Activated T-helper 1 cell treated with anti-CD3 and anti-CD28 coated beads, Interleukin-2, amount 50 U/mL, for 16 hours (primary cell): ENCODE measurements around the gene PLA2G2F.

ENCODE experiments used
- DNase-seq, 2 donors: peaks; one replicate each; pipeline ENCODE4 v3.0.0-alpha.2; 2020; ENCODE audit warnings: low read depth in 1 of 2, low spot score in 1 of 2

Gene PLA2G2F

GRCh38 chr1:20141466-20141865 is 2.3 kb downstream of the PLA2G2F start:
- no peak for DNase-seq

GRCh38 chr1:20142001-20142710 is 3.0 kb downstream of the PLA2G2F start:
- DNase-seq = no peak

- no peak for DNase-seq
Observed at GRCh38 chr1:20143318-20143717, 4.2 kb downstream of the PLA2G2F start.

GRCh38 chr1:20143734-20144565 is 4.8 kb downstream of the PLA2G2F start:
- no peak for DNase-seq

GRCh38 chr1:20147846-20148570 is 8.9 kb downstream of the PLA2G2F start:
- no peak for DNase-seq

GRCh38 chr1:20148571-20149500 is 9.7 kb downstream of the PLA2G2F start:
- no peak for DNase-seq

- no peak for DNase-seq
Observed at GRCh38 chr1:20149601-20150325, 10.6 kb downstream of the PLA2G2F start.

GRCh38 chr1:20150326-20150705 is 11.2 kb downstream of the PLA2G2F start:
- no peak for DNase-seq

- DNase-seq = no peak
Observed at GRCh38 chr1:20150969-20151368, 11.8 kb downstream of the PLA2G2F start.

- peak; percentile 60 to 62 for DNase-seq
Observed at GRCh38 chr1:20151906-20152598, 12.9 kb downstream of the PLA2G2F start.

- no peak for DNase-seq
Observed at GRCh38 chr1:20152599-20152930, 13.4 kb downstream of the PLA2G2F start.

GRCh38 chr1:20153000-20153418 is 13.9 kb downstream of the PLA2G2F start:
- DNase-seq = no peak

- DNase-seq = no peak
Observed at GRCh38 chr1:20154301-20154831, 15.2 kb downstream of the PLA2G2F start.

GRCh38 chr1:20158358-20159070 is 19.4 kb downstream of the PLA2G2F start:
- no peak for DNase-seq

- DNase-seq = no peak
Observed at GRCh38 chr1:20160034-20160433, 20.9 kb downstream of the PLA2G2F start.

GRCh38 chr1:20164694-20165202 is 25.6 kb downstream of the PLA2G2F start:
- no peak for DNase-seq

- no peak for DNase-seq
Observed at GRCh38 chr1:20165522-20165951, 26.4 kb downstream of the PLA2G2F start.

GRCh38 chr1:20166051-20166450 is 26.9 kb downstream of the PLA2G2F start:
- DNase-seq = no peak
